ENCODE data around the gene ARID4B. TPM values are rescaled to one million over a fixed set of nuclear protein-coding genes. Genes with fewer than 3 reads are reported as not detected.
A peak's percentile ranks its signal among the peaks of the same experiment; 100 is the strongest.
"Not testable (repeated sequence)": the region's sequence is repeated elsewhere in the genome, so short reads cannot be mapped to it uniquely, and the experiment has no call there.

ARID4B gene
- total RNA-seq, 2 donors from 2014 or later, result 65.5 to 68.4 TPM

DNA sequence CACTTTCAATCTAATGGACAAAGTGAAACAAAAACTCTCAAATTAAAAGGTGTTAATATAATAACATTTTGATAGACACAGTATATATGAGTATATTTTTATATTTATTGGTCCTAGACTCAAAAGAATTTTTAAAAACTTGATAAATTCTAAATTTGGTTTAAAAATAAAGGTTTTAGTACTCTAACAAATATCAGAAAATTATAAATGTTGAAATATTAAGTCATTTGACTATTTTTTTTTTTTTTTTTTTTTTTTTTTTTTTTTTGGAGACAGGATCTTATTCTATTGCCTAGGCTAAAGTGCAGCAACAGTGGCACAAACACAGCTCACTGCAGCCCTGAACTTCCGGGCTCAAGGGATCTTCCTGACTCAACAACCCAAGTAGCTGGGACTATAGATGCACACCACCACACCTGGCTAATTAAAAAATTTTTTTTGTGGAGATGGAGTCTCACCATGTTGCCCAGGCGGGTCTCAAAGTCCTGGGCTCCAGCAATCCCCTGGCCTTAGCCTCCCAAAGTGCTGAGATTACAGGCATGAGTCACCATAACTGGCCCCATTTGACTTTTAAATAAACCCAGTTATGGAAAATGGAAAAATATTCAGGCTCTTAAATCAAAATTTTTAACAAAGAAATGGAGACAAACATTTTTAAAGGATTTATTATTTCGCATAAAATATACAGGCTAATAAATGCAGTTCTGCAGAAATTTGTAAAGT, 106.2 kb downstream of the ARID4B start:
- H3K27ac Mint-ChIP-seq, result no peak overlapping the region
- H3K36me3 Mint-ChIP-seq (ENCODE audit: insufficient read depth in 2 of 2), result peaks cover 6 to 10% of the 10 kb centered on the region in 2 donors
- no peak overlapping the region for H3K4me3 Mint-ChIP-seq
- no peaks in the 10 kb centered on the region for H3K9me3 Mint-ChIP-seq
- DNase-seq (no peak), ATAC-seq (replicated peaks in 1 of 2) (no peak)
- H3K27me3 Mint-ChIP-seq (ENCODE audit: low read depth), result no peaks in the 10 kb centered on the region
- H3K4me1 Mint-ChIP-seq (ENCODE audit: low read depth), result no peaks in the 10 kb centered on the region

- Mint-ChIP-seq H3K4me1 (ENCODE audit: low read depth) (peaks cover 16% of the 10 kb centered on the region), H3K27ac (no peak overlapping the region), H3K4me3 (no peak overlapping the region), H3K36me3 (ENCODE audit: insufficient read depth in 2 of 2) (peaks cover 4 to 11% of the 10 kb centered on the region in 2 donors), H3K9me3 (no peaks in the 10 kb centered on the region), H3K27me3 (ENCODE audit: low read depth) (no peaks in the 10 kb centered on the region)
- ATAC-seq (replicated peaks in 1 of 2), result no peak
- DNase-seq, result no peak
Measured at GRCh38 chr1:235215453-235215852, 112.5 kb downstream of the ARID4B start.

DNA sequence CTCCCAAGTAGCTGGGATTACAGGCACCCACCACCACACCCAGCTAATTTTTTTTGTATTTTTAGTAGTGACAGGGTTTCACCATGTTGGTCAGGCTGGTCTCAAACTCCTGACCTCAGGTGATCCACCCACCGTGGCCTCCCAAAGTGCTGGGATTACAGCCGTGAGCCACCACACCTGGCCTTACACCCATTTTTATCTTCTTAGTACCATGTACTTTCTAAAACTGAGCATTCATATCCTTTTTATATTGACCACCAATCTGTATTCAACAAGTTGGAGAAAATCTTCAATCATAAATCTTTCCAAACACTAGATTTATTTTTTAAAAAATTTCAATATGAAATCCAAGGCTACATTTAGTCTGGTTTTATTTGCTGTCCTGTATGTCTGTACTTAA, 113.0 kb downstream of the ARID4B start:
- not testable (repeated sequence) for H3K27ac Mint-ChIP-seq; H3K27me3 Mint-ChIP-seq (ENCODE audit: low read depth); DNase-seq; ATAC-seq (replicated peaks in 1 of 2); H3K9me3 Mint-ChIP-seq; H3K4me3 Mint-ChIP-seq; H3K36me3 Mint-ChIP-seq (ENCODE audit: insufficient read depth in 2 of 2)
- peaks cover 16% of the 10 kb centered on the region for H3K4me1 Mint-ChIP-seq (ENCODE audit: low read depth)

DNA sequence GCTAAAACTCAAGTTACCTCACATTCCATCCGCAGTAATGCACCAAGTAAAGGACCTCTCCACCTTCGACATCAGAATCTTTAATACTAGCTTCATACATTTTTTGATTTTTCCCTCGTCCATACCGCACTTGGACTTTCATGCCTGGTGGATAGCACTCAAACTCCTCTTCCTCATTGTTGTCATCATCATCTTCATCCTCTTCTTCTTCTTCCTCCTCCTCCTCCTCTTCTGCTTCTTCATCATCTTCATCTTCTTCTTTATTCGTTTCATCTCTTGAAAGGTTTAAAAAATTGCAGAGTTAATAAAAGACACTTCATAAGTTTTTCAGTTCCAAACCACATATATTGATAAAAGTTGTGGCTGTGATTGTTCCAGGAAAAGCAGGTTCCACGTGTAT, 114.2 kb downstream of the ARID4B start:
- Mint-ChIP-seq H3K4me1 (ENCODE audit: low read depth) (peaks cover 16% of the 10 kb centered on the region), H3K36me3 (ENCODE audit: insufficient read depth in 2 of 2) (peaks cover 3 to 8% of the 10 kb centered on the region in 2 donors), H3K27me3 (ENCODE audit: low read depth) (no peaks in the 10 kb centered on the region), H3K27ac (peak overlapping the region; percentile 87), H3K9me3 (no peaks in the 10 kb centered on the region), H3K4me3 (peak overlapping the region in 1 of 2 donors; percentile 25)
- ATAC-seq (replicated peaks in 1 of 2) (no peak), DNase-seq (no peak)

DNA sequence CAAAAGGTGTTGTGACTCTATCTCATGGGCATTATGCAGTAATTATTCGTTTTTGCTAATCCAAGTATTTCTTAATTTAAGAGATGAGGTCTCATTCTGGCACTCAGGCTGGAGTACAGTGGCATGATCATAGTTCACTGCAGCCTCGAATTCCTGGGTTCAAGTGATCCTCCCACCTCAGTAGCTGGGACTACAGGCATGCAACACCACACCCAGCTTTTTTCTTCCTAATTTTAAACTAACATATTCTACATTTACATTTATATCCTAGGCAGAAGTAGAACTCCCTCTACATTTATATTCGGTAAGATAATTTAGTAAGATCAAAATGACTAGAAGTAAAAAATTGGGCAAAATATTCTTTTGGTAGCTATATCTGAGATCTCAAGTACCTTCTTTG, 116.5 kb downstream of the ARID4B start:
- H3K9me3 Mint-ChIP-seq, result no peaks in the 10 kb centered on the region
- peaks cover 32% of the 10 kb centered on the region for H3K4me1 Mint-ChIP-seq (ENCODE audit: low read depth)
- no peaks in the 10 kb centered on the region for H3K27me3 Mint-ChIP-seq (ENCODE audit: low read depth)
- no peak overlapping the region for H3K27ac Mint-ChIP-seq
- ATAC-seq (replicated peaks in 1 of 2) (no peak), DNase-seq (no peak)
- no peak overlapping the region for H3K4me3 Mint-ChIP-seq
- H3K36me3 Mint-ChIP-seq (ENCODE audit: insufficient read depth in 2 of 2), result peaks cover 3 to 4% of the 10 kb centered on the region in 2 donors

GRCh38 chr1:235207209-235207565, 120.8 kb downstream of the ARID4B start:
- Mint-ChIP-seq H3K27me3 (ENCODE audit: low read depth) (no peaks in the 10 kb centered on the region), H3K27ac (peak overlapping the region; percentile 85), H3K9me3 (no peaks in the 10 kb centered on the region), H3K36me3 (ENCODE audit: insufficient read depth in 2 of 2) (peaks cover 0 to 3% of the 10 kb centered on the region in 2 donors), H3K4me1 (ENCODE audit: low read depth) (peaks cover 21% of the 10 kb centered on the region), H3K4me3 (peak overlapping the region; percentile 48 to 69)
- DNase-seq (peak; percentile 48 to 64), ATAC-seq (replicated peaks in 1 of 2) (peak; percentile 85)

- Mint-ChIP-seq H3K36me3 (ENCODE audit: insufficient read depth in 2 of 2) (peaks cover 0 to 3% of the 10 kb centered on the region in 2 donors), H3K9me3 (no peaks in the 10 kb centered on the region)
Measured at GRCh38 chr1:235206533-235207208, 121.3 kb downstream of the ARID4B start.

GRCh38 chr1:235205687-235206086, 122.3 kb downstream of the ARID4B start:
- no peak for DNase-seq
- Mint-ChIP-seq H3K27me3 (ENCODE audit: low read depth) (no peaks in the 10 kb centered on the region), H3K4me3 (peak overlapping the region in 1 of 2 donors; percentile 54), H3K27ac (peak overlapping the region; percentile 76), H3K36me3 (ENCODE audit: insufficient read depth in 2 of 2) (peaks cover 0 to 3% of the 10 kb centered on the region in 2 donors), H3K9me3 (no peaks in the 10 kb centered on the region), H3K4me1 (ENCODE audit: low read depth) (peaks cover 21% of the 10 kb centered on the region)
- no peak for ATAC-seq (replicated peaks in 1 of 2)

More at GRCh38 chr1:235206533-235207208, 121.3 kb downstream of the ARID4B start:
- DNase-seq (peak; percentile 23 to 28), ATAC-seq (replicated peaks in 1 of 2) (peak; percentile 97 to 98)
- H3K27ac Mint-ChIP-seq, result peak overlapping the region; percentile 85
- H3K4me1 Mint-ChIP-seq (ENCODE audit: low read depth), result peaks cover 21% of the 10 kb centered on the region
- no peaks in the 10 kb centered on the region for H3K27me3 Mint-ChIP-seq (ENCODE audit: low read depth)
- H3K4me3 Mint-ChIP-seq, result peak overlapping the region; percentile 48 to 69

DNA sequence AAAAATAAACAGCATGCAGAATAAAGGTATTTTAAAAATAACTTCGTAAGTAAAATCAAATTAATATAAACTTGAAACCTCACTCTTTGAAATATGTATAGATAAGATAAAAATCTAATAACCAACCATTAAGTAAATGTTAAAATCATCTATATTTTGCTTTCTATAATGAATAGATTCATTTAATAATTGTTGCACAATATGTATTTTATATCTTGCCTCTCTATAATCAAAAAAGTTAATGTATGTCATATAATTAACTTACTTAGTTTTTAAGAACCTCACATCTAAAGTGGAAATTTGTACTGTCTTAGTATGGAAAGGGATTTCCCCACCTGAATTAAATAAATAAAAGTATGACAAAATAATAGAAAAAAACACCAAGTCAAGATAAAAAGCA, 124.6 kb downstream of the ARID4B start:
- Mint-ChIP-seq H3K27me3 (ENCODE audit: low read depth) (no peaks in the 10 kb centered on the region), H3K27ac (no peak overlapping the region), H3K36me3 (ENCODE audit: insufficient read depth in 2 of 2) (peaks cover 3 to 6% of the 10 kb centered on the region in 2 donors), H3K4me1 (ENCODE audit: low read depth) (peaks cover 21% of the 10 kb centered on the region), H3K9me3 (no peaks in the 10 kb centered on the region), H3K4me3 (no peak overlapping the region)
- DNase-seq (no peak), ATAC-seq (replicated peaks in 1 of 2) (no peak)

DNA sequence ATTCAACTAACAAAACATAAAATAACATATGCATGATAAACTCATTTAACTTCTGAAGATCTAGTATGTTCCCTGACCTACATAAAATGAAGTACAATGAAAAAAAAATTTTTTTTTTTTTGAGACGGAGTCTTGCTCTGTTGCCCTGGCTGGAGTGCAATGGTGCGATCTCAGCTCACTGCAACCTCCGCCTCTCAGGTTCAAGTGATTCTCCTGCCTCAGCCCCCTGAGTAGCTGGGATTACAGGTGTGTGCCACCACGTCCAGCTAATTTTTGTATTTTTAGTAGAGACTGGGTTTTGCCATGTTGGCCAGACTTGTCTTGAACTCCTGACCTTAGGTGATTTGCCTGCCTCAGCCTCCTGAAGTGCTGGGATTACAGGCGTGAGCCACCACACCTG, 125.5 kb downstream of the ARID4B start:
- not testable (repeated sequence) for H3K36me3 Mint-ChIP-seq (ENCODE audit: insufficient read depth in 2 of 2); H3K27me3 Mint-ChIP-seq (ENCODE audit: low read depth); DNase-seq; ATAC-seq (replicated peaks in 1 of 2); H3K27ac Mint-ChIP-seq; H3K4me3 Mint-ChIP-seq; H3K9me3 Mint-ChIP-seq
- H3K4me1 Mint-ChIP-seq (ENCODE audit: low read depth), result peaks cover 14% of the 10 kb centered on the region

DNA sequence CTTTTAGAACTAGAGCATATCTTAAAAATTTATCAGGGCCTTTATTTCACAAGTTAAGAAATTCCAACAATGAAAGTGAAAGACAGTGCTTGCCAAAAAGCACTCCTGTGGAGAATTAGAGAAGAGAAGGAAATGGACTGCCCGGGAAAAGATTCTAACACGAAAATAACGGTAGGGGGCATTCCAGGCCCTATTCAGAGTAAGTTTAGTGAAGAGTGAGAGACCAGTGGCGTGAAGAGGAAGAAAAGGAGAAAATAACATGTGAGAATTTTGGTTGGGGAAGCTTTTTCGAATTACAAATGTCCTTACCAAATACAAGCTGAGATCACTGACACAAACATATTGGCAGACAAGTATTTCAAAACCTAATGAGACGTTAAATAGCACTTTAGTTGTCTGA, 128.5 kb downstream of the ARID4B start:
- H3K9me3 Mint-ChIP-seq, result no peaks in the 10 kb centered on the region
- ATAC-seq (replicated peaks in 1 of 2) (no peak), DNase-seq (no peak)
- H3K27me3 Mint-ChIP-seq (ENCODE audit: low read depth), result no peaks in the 10 kb centered on the region
- peaks cover 0 to 10% of the 10 kb centered on the region in 2 donors for H3K36me3 Mint-ChIP-seq (ENCODE audit: insufficient read depth in 2 of 2)
- H3K4me1 Mint-ChIP-seq (ENCODE audit: low read depth), result no peaks in the 10 kb centered on the region
- no peak overlapping the region for H3K4me3 Mint-ChIP-seq
- H3K27ac Mint-ChIP-seq, result peak overlapping the region; percentile 2

DNA sequence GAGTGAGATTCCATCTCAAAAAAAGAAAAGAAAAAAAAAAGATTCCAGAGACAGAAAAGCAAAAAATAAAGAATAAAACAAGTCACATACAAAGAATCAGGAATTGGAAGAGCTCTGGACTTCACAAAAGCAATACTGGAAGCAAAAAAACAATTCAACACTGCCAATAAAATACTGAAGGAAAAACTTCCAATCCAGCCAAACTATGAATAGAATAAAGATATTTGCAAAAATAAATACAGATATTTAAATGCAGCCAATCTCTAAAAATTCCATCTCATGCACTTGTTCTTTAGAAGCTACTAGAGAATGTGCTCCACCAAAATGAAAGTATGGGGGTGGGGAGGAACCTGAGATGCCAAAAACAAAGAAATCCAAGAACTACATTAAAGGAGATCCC, 137.5 kb downstream of the ARID4B start:
- H3K4me3 Mint-ChIP-seq, result no peak overlapping the region
- no peak overlapping the region for H3K27ac Mint-ChIP-seq
- no peaks in the 10 kb centered on the region for H3K4me1 Mint-ChIP-seq (ENCODE audit: low read depth)
- no peaks in the 10 kb centered on the region for H3K9me3 Mint-ChIP-seq
- peaks cover 3 to 40% of the 10 kb centered on the region in 2 donors for H3K36me3 Mint-ChIP-seq (ENCODE audit: insufficient read depth in 2 of 2)
- no peak for ATAC-seq (replicated peaks in 1 of 2)
- DNase-seq, result no peak
- no peaks in the 10 kb centered on the region for H3K27me3 Mint-ChIP-seq (ENCODE audit: low read depth)

GRCh38 chr1:235187316-235187715, 140.7 kb downstream of the ARID4B start:
- DNase-seq (no peak), ATAC-seq (replicated peaks in 1 of 2) (no peak)
- Mint-ChIP-seq H3K27me3 (ENCODE audit: low read depth) (no peaks in the 10 kb centered on the region), H3K27ac (peak overlapping the region; percentile 65), H3K4me3 (no peak overlapping the region), H3K36me3 (ENCODE audit: insufficient read depth in 2 of 2) (peaks cover 7 to 24% of the 10 kb centered on the region in 2 donors), H3K9me3 (no peaks in the 10 kb centered on the region), H3K4me1 (ENCODE audit: low read depth) (peaks cover 7% of the 10 kb centered on the region)

All from activated T-cell treated with anti-CD3 and anti-CD28 coated beads, Interleukin-2, amount 50 U/mL, for 72 hours (primary cell).